GM23338 (cell line): ENCODE results near the gene LSM12. TPM values are rescaled to one million over a fixed set of nuclear protein-coding genes. Genes with fewer than 3 reads are reported as not detected.

Source experiments
- ATAC-seq: fragments of 200-7000 bp; cut with Tn5 transposase; 3 replicates; pipeline ENCODE4 v1.9.1; 2020
- DNase-seq: peaks from one replicate; pipeline ENCODE4 v3.0.0-alpha.2; 2015; ENCODE audit warnings: low spot score
- H2AFZ ChIP-seq: fragments of 200-600 bp; sonication (generic); 2 replicates; pipeline ENCODE4 v1.8.0; 2016; ENCODE audit warnings: antibody characterized with exemption, mild to moderate bottlenecking, moderate library complexity
- H3F3A ChIP-seq: fragments of 200-600 bp; sonication (generic); replicated peaks from 2 replicates; pipeline ENCODE4 v1.8.0; 2017; ENCODE audit warnings: antibody characterized with exemption, mixed run types, low read depth
- H3K27ac ChIP-seq: fragments of 200-600 bp; sonication (generic); 2 replicates; pipeline ENCODE4 v1.6.1; 2016; ENCODE audit warnings: low read depth
- H3K27me3 ChIP-seq: fragments of 200-600 bp; sonication (generic); 2 replicates; pipeline ENCODE4 v1.8.0; 2016; ENCODE audit warnings: mild to moderate bottlenecking, mixed run types, moderate library complexity; ENCODE audit not compliant: insufficient read depth
- H3K36me3 ChIP-seq: fragments of 200-600 bp; sonication (generic); 2 replicates; pipeline ENCODE4 v1.8.0; 2016; ENCODE audit warnings: mild to moderate bottlenecking; ENCODE audit not compliant: insufficient read depth
- H3K4me1 ChIP-seq: fragments of 200-600 bp; sonication (generic); 2 replicates; pipeline ENCODE4 v1.8.0; 2016; ENCODE audit warnings: mild to moderate bottlenecking, moderate library complexity; ENCODE audit not compliant: insufficient read depth
- H3K4me2 ChIP-seq: fragments of 200-600 bp; sonication (generic); 2 replicates; pipeline ENCODE4 v1.7.1; 2017; ENCODE audit warnings: mixed run types
- H3K4me3 ChIP-seq: fragments of 200-600 bp; sonication (generic); 2 replicates; pipeline ENCODE4 v1.6.1; 2016; ENCODE audit warnings: mixed run types
- H3K79me2 ChIP-seq: fragments of 200-600 bp; sonication (generic); replicated peaks from 2 replicates; pipeline ENCODE4 v1.8.0; 2017; ENCODE audit warnings: mild to moderate bottlenecking; ENCODE audit not compliant: insufficient read depth
- H3K9me2 ChIP-seq: fragments of 200-600 bp; sonication (generic); 2 replicates; pipeline ENCODE4 v1.8.0; 2017; ENCODE audit not compliant: insufficient read depth
- H4K20me1 ChIP-seq: fragments of 200-600 bp; sonication (generic); replicated peaks from 2 replicates; pipeline ENCODE4 v1.8.0; 2017; ENCODE audit warnings: mild to moderate bottlenecking; ENCODE audit not compliant: insufficient read depth
- H3K27ac Mint-ChIP-seq: 2 replicates; pipeline ENCODE4 v1.8.0; 2020; ENCODE audit warnings: inconsistent platforms, mild to moderate bottlenecking, moderate library complexity, mixed read lengths
- H3K27me3 Mint-ChIP-seq: 3 replicates; pipeline ENCODE4 v1.8.0; 2022; ENCODE audit warnings: low read depth, mild to moderate bottlenecking, moderate library complexity, mixed read lengths, inconsistent platforms; ENCODE audit not compliant: insufficient read depth, poor library complexity
- H3K36me3 Mint-ChIP-seq: 3 replicates; pipeline ENCODE4 v1.8.0; 2021; ENCODE audit warnings: low read depth, mild to moderate bottlenecking, inconsistent platforms, moderate library complexity, mixed read lengths
- H3K4me1 Mint-ChIP-seq: 3 replicates; pipeline ENCODE4 v1.8.0; 2020; ENCODE audit warnings: mild to moderate bottlenecking, inconsistent platforms, mixed read lengths
- H3K4me3 Mint-ChIP-seq: 3 replicates; pipeline ENCODE4 v1.8.0; 2021; ENCODE audit warnings: moderate library complexity, mild to moderate bottlenecking, inconsistent platforms, mixed read lengths
- H3K9me3 Mint-ChIP-seq: 3 replicates; pipeline ENCODE4 v1.8.0; 2020; ENCODE audit warnings: moderate library complexity, mild to moderate bottlenecking, inconsistent platforms, mixed read lengths
- CREB1 ChIP-seq: fragments of 250-450 bp; sonication (Bioruptor Pico); IDR thresholded peaks from 2 replicates; pipeline ENCODE4 v1.5.0; 2020; ENCODE audit warnings: low read depth, mild to moderate bottlenecking, moderate library complexity
- CTCF ChIP-seq, 2 experiments: fragments of 200-600 bp in 1 of 2; sonication (generic) in 1 of 2; conservative IDR thresholded peaks; 2 replicates each; pipeline versions ENCODE4 v1.5.1 to v1.6.1; 2016 to 2017; ENCODE audit warnings: antibody characterized with exemption in 2 of 2, low read depth in 2 of 2, mild to moderate bottlenecking in 2 of 2, moderate library complexity in 1 of 2
- ETS1 ChIP-seq: IDR thresholded peaks from 2 replicates; pipeline ENCODE4 v1.6.1; 2016; ENCODE audit warnings: antibody characterized with exemption
- EZH2 ChIP-seq: fragments of 200-600 bp; sonication (generic); IDR thresholded peaks from one replicate; pipeline ENCODE4 v1.8.0; 2017; ENCODE audit warnings: antibody characterized with exemption, mild to moderate bottlenecking, low read depth; ENCODE audit not compliant: unreplicated experiment
- EZH2phosphoT487 ChIP-seq: fragments of 200-600 bp; sonication (generic); IDR thresholded peaks from one replicate; pipeline ENCODE4 v1.8.1; 2018; ENCODE audit warnings: antibody characterized with exemption; ENCODE audit not compliant: unreplicated experiment
- JUNB ChIP-seq: IDR thresholded peaks from one replicate; pipeline ENCODE4 v1.6.1; 2016; ENCODE audit warnings: antibody characterized with exemption; ENCODE audit not compliant: unreplicated experiment
- NANOG ChIP-seq: IDR thresholded peaks from 2 replicates; pipeline ENCODE4 v1.6.1; 2016; ENCODE audit warnings: antibody characterized with exemption, borderline replicate concordance
- POLR2AphosphoS5 ChIP-seq: IDR thresholded peaks from 2 replicates; pipeline ENCODE4 v1.6.1; 2016; ENCODE audit warnings: antibody characterized with exemption, low read depth
- REST ChIP-seq: IDR thresholded peaks from one replicate; pipeline ENCODE4 v1.6.1; 2018; ENCODE audit warnings: antibody characterized with exemption; ENCODE audit not compliant: unreplicated experiment
- STAT1 ChIP-seq: IDR thresholded peaks from one replicate; pipeline ENCODE4 v1.6.1; 2016; ENCODE audit warnings: antibody characterized with exemption; ENCODE audit not compliant: unreplicated experiment
- ZNF114 ChIP-seq: fragments of 250-450 bp; sonication (Bioruptor Pico); IDR thresholded peaks from 2 replicates; pipeline ENCODE4 v1.5.0; 2020; ENCODE audit warnings: mild to moderate bottlenecking, moderate library complexity
- ZNF331 ChIP-seq: fragments of 250-450 bp; sonication (Bioruptor Pico); IDR thresholded peaks from 2 replicates; pipeline ENCODE4 v1.5.0; 2020; ENCODE audit warnings: low read depth, mild to moderate bottlenecking, moderate library complexity
- ZNF462 ChIP-seq: fragments of 250-450 bp; sonication (Bioruptor Pico); IDR thresholded peaks from 2 replicates; pipeline ENCODE4 v1.5.0; 2020; ENCODE audit warnings: mild to moderate bottlenecking, moderate library complexity
- polyA plus RNA-seq: library from polyadenylated mRNA; unstranded; fragments of >200 nt; fragmentation: Nextera tagmentation; extraction: Ambion mirVana; gene quantifications from 2 replicates; pipeline ENCODE4 v1.2.1, GENCODE V29; 2016
- total RNA-seq: library from RNA; depleted of rRNA; stranded (reverse); fragments of >200 nt; shearing (Covaris generic); gene quantifications from 2 replicates; pipeline ENCODE4 v1.2.3, GENCODE V29; 2014

LSM12 gene
- total and polyA plus RNA-seq, 2 experiments from 2014 or later = 72.7 to 241 TPM

DNA sequence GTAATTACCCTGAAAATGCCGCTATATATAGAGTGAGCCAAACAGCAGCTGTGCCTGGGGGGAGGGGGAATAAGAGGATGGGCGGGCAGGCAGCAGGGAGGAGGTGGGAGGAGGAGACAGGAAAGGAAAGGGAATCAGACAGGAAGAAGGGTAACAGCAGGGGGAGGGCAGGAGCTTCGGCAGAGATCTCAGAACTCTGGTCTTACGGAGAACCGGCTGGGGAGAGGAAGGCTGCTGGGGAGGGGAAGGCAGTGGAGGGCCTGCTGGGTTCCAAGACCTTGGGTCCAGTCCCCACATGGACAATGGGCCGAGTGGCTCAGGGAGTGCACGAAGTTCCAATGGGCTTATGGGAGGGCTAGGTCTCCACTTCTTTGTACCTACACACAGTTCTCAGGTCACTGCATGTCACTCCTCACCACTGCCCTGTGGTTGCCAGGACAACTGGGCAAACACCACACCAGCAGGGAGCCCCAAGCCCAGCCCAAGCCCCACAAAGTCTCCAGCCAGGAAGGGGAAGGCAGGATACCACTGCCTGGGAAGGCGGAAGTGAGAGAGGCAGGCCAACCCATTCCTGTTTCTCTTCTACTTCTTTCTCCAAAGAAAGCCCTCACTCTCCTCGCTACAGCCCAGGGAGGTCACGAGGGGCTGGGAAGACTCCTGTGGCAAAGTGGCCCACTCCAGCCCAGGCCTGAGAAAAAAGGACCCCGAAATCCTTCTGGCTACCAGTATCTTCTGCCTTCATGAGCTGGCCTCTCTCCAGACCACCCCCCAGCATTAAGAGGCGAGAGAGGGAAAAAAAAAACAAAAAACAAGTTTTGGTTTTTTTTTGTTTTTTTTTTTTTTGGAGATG is 29.4 kb upstream of the LSM12 start:
- peaks cover 9% of the 10 kb centered on the region for H3K36me3 Mint-ChIP-seq
- no peaks in the 10 kb centered on the region; the same call in 2 of the 3 replicates for H3K9me3 Mint-ChIP-seq
- Histone ChIP-seq H3K9me2 (no peaks in the 10 kb centered on the region), H3K27me3 (no peaks in the 10 kb centered on the region), H3K4me2 (peak overlapping the region; percentile 63), H2AFZ (no peak overlapping the region), H3K4me3 (peak overlapping the region; percentile 46), H3K79me2 (peaks cover 11% of the 10 kb centered on the region; the same call in 1 of the 2 replicates), H3K4me1 (peaks cover 29% of the 10 kb centered on the region), H3K27ac (peak overlapping the region; percentile 99), H3F3A (peaks cover 26% of the 10 kb centered on the region), H3K36me3 (no peaks in the 10 kb centered on the region; the same call in 1 of the 2 replicates), H4K20me1 (no peaks in the 10 kb centered on the region)
- TF ChIP-seq POLR2AphosphoS5 = peak; percentile 35
- no peak for TF ChIP-seq JUNB
- no peak for TF ChIP-seq ZNF114 (CRISPR knock-in tag)
- TF ChIP-seq EZH2 = no peak
- TF ChIP-seq ETS1 = no peak
- no peak for TF ChIP-seq CREB1 (CRISPR knock-in tag)
- no peak for TF ChIP-seq REST
- no peak for TF ChIP-seq ZNF462
- peak in 1 of 2 experiments; percentile 39; a peak in 1 of 4 replicates for TF ChIP-seq CTCF (conservative IDR thresholded peaks at IDR 0.05; ENCODE audit: low read depth in 2 of 2)
- TF ChIP-seq EZH2phosphoT487 = no peak
- TF ChIP-seq STAT1 = no peak
- TF ChIP-seq ZNF331 (CRISPR knock-in tag) = no peak
- no peak for TF ChIP-seq NANOG
- H3K4me1 Mint-ChIP-seq = peaks cover 27% of the 10 kb centered on the region; the same call in 2 of the 3 replicates
- H3K27me3 Mint-ChIP-seq = peaks cover 12% of the 10 kb centered on the region
- DNase-seq (peak; percentile 96), ATAC-seq (peak; percentile 90)
- H3K27ac Mint-ChIP-seq = peak overlapping the region; percentile 99
- peak overlapping the region; percentile 76 for H3K4me3 Mint-ChIP-seq
